Measurements from ENCODE around the gene CD300LF.

Gene CD300LF

GRCh38 chr17:74737299-74738050 is 24.8 kb upstream of the CD300LF start:
- DNase-seq (ENCODE audit: low read depth), result no peak
- TF ChIP-seq CTCF (IDR thresholded peaks at IDR 0.05; ENCODE audit: insufficient read depth, low read depth, low read length, missing control alignments), result peak; percentile 27
- no peak overlapping the region for H3K4me3 ChIP-seq (ENCODE audit: low read length)

DNA sequence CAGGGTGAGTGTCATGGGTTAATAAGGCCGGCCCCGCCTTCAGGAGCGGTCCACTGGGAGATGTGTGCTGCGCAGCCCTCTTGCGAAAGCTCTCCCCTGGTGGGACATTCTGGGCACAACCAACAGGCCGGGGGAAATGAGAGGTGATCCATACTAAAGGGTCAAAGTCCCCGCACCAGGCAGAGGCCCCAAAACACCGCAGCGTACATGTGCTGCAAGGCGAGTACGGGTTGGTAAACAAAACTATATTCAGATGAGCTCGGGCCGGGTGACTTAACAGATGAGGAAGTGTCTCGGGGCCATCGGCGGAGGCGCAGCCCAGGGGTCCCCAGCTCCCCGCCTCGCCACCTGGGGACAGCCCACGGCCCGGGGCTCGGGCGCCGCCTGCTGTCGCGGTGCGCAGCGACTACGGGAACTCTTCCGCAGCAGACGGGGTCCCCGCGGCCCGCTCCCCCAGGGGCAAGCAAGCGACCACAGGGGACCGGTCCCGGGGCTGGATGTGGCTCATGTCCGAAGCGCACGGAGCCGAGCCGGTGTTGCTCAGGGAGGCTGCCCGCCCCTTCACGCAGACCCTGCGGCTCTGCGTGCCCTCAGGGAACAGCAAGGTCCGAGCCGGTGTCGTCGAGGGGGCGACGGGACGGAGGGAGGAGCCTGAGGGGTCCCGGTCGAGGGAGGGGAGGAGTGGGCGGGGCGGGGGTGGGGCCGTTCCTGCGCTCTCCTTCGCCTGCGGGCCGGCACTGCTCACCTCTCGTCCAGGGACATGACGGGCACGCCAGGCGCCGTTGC is 24.0 kb upstream of the CD300LF start, which contains the start of gene RAB37:
Gene RAB37 (plus strand): TSS at position 744 of the 786 bp plus-strand sequence. CDS start 17 bp downstream, at position 761.
- no peak for DNase-seq (ENCODE audit: low read depth)
- no peak for TF ChIP-seq CTCF (IDR thresholded peaks at IDR 0.05; ENCODE audit: insufficient read depth, low read depth, low read length, missing control alignments)
- no peak within 1 kb of the TSS for H3K4me3 ChIP-seq (ENCODE audit: low read length)

GRCh38 chr17:74734256-74734655 is 21.5 kb upstream of the CD300LF start:
- no peak overlapping the region for H3K4me3 ChIP-seq (ENCODE audit: low read length)
- no peak for TF ChIP-seq CTCF (IDR thresholded peaks at IDR 0.05; ENCODE audit: insufficient read depth, low read depth, low read length, missing control alignments)
- no peak for DNase-seq (ENCODE audit: low read depth)

GRCh38 chr17:74733365-74734122 is 20.8 kb upstream of the CD300LF start:
- no peak for TF ChIP-seq CTCF (IDR thresholded peaks at IDR 0.05; ENCODE audit: insufficient read depth, low read depth, low read length, missing control alignments)
- no peak overlapping the region for H3K4me3 ChIP-seq (ENCODE audit: low read length)
- no peak for DNase-seq (ENCODE audit: low read depth)

DNA sequence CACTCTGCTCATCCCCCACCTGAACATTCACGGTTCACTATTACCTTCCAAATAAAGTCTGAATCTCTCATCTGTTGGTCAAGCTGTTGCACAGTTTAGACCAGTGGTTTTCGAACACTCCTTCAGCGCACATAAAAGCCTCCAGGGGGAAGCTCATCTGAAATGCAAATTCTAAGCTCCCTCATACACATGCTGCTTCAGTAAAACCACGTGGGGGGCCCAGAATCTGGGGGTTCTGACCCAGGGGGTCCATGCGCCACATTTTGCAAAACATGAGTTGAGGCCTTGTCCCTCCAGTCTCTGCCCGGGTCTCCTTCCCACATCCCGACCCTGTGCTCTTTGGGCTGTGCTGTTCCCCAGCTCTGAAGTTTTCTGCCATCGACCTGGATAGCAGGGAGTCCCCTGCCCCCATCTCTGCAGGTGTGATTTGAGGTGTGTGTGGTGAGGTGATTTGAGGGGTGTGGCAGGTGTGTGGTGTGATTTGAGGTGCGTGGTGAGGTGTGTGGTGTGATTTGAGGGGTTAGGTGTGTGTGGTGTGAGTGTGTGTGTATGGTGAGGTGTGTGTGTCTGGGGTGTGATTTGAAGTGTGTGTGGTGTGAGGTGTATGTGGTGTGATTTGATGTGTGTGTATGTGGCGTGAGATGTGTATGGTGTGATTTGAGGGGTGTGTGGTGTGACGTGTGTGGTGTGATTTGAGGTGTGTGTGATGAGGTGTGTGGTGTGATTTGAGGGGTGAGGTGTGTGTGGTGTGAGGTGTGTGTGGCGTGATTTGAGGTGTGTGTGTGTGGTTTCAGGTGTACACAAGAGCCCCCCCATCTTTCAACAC is 19.5 kb upstream of the CD300LF start:
- TF ChIP-seq CTCF (IDR thresholded peaks at IDR 0.05; ENCODE audit: insufficient read depth, low read depth, low read length, missing control alignments), result no peak
- DNase-seq (ENCODE audit: low read depth), result no peak
- H3K4me3 ChIP-seq (ENCODE audit: low read length), result no peak overlapping the region

GRCh38 chr17:74731347-74731605 is 18.6 kb upstream of the CD300LF start:
- no peak for DNase-seq (ENCODE audit: low read depth)
- no peak overlapping the region for H3K4me3 ChIP-seq (ENCODE audit: low read length)
- TF ChIP-seq CTCF (IDR thresholded peaks at IDR 0.05; ENCODE audit: insufficient read depth, low read depth, low read length, missing control alignments), result no peak

All from epithelial cell of esophagus (primary cell).